GM21717 (cell line): ENCODE data around the gene RAPGEF6.
"Not testable (repeated sequence)": the region's sequence is repeated elsewhere in the genome, so short reads cannot be mapped to it uniquely, and the experiment has no call there.

ENCODE experiments used
- ATAC-seq: cut with Tn5 transposase; IDR thresholded peaks from one replicate; pipeline ENCODE4 v1.9.1; 2021; ENCODE audit warnings: mild to moderate bottlenecking, moderate library complexity; ENCODE audit not compliant: unreplicated experiment

The RAPGEF6 gene

GRCh38 chr5:131608597-131608996 is 26.4 kb downstream of the RAPGEF6 start:
- no peak for ATAC-seq

DNA sequence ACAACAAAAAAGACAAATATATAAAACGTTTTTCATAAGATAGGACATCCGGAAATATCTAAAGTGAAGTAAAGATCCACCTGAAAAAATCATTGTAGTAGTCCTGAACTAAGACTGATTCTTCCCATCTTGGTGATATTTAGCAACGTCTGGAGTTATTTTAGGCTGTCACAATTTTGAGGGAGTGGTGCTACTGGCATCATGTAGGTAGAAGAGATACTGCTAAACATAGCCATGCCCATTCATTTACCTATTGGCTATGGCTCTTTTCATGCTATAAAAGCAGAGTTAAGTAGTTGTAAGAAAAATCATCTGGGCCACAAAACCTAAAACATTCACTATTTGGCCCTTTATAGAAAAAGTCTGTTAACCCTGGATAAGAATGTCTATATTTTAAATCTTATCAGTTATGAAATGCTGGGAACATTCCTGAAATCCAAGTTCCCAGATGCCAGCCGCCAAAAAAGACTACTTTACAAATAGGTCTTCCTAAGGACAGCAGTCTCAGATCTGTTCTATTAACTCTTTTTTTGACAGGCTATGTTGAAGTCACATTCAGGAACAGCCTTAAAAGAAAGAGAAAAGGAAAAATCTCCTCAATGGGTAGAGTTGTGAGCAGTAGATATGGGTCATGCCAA is 27.0 kb downstream of the RAPGEF6 start:
- ATAC-seq: no peak

- ATAC-seq: no peak
These were observed 27.6 kb downstream of the RAPGEF6 start for GRCh38 chr5:131607418-131607817.

DNA sequence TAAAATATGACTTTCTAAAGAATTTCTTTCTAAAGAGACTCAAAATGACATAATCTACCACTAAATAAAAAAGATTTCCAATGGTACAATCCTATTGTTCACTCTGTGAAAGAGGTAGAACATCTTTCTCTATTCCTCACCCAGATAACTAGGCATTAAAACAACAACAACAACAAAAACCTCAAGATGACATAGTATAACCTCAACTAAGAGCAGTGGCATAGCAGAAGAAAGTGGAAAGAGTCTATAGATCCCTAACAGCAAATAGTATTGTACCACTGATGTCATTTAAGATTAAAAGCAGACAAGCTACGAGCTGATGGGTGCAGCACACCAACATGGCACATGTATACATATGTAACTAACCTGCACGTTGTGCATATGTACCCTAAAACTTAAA is 29.9 kb downstream of the RAPGEF6 start:
- ATAC-seq: no peak

- no peak for ATAC-seq
These were observed 39.7 kb downstream of the RAPGEF6 start for GRCh38 chr5:131595088-131596033.

- ATAC-seq: no peak
These were observed 41.1 kb downstream of the RAPGEF6 start for GRCh38 chr5:131593921-131594320.

GRCh38 chr5:131593436-131593835 is 41.6 kb downstream of the RAPGEF6 start:
- not testable (repeated sequence) for ATAC-seq

GRCh38 chr5:131589510-131590348 is 45.3 kb downstream of the RAPGEF6 start:
- ATAC-seq: peak; percentile 48

GRCh38 chr5:131587541-131587940 is 47.5 kb downstream of the RAPGEF6 start:
- ATAC-seq: no peak

DNA sequence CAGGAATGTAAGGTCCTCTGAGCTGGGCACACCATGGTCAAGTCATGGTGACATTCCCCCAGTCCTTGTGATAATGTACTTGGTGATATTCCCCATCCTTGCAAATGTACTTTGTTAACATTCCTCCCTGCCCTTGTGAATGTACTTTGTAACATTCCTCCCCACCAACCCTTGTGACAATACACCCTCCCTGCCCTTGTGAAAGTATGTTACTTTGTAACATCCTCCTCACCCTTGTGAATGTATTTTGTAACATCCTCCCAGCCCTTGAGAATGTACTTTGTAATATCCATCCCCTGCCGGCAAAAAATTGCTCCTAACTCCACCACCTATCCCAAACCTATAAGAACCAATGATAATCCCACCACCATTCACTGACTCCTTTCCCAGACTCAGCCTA is 53.3 kb downstream of the RAPGEF6 start:
- no peak for ATAC-seq

DNA sequence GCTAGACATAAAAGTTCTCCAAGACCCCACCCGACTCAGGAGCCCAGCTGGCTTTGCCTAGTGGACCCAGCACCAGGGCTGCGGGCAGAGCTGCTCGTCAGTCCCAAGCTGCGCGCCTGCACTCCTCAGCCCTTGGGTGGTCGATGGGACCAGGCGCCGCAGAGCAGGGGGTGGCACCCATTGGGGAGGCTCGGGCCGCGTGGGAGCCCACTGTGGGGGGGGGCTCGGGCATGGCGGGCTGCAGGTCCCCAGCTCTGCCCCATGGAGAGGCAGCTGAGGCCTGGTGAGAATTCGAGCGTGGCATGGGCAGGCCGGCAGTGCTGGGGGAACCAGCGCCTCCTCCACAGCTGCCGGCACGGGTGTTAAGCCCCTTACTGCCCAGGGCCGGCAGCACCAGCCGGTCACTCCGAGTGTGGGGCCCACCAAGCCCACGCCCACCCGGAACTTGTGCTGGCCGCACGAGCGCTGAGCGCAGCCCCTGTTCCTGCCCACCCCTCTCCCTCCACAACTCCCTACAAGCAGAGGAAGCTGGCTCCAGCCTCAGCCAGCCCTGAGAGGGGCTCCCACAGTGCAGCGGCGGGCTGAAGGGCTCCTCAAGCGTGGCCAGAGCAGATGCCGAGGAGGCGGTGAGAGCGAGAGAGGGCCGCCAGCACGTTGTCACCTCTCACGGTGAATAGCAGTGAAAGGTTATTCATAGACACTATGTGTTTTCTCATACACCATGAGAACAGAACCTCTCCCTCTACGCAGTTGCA is 54.9 kb downstream of the RAPGEF6 start:
- no peak for ATAC-seq

DNA sequence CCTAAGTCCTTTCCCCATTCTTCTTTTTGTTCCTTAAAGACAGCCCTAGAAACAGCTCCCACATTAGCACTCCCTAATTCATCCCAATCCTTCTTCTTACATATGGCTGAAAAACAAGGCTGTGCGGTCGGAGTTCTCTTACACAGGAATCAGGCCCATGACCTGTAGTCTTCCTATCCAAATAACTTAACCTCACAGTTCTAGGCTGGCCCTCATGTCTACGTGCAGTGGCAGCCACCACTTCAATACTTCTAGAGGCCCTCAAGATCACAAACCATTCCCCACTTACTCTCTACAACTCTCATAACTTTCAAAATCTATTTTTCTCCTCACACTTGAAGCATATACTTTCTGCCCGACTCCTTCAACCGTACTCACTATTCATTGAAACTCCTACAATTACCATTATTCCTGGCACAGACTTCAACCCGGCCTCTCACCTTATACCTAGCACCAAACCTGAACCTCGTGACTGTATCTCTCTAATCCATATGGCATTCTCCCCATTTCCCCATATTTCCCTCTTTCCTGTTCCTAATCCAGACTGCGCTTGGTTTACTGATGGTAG is 59.3 kb downstream of the RAPGEF6 start:
- no peak for ATAC-seq

GRCh38 chr5:131571669-131572168 is 63.3 kb downstream of the RAPGEF6 start:
- no peak for ATAC-seq

- ATAC-seq: no peak
These were observed 64.3 kb downstream of the RAPGEF6 start for GRCh38 chr5:131570757-131571156.

DNA sequence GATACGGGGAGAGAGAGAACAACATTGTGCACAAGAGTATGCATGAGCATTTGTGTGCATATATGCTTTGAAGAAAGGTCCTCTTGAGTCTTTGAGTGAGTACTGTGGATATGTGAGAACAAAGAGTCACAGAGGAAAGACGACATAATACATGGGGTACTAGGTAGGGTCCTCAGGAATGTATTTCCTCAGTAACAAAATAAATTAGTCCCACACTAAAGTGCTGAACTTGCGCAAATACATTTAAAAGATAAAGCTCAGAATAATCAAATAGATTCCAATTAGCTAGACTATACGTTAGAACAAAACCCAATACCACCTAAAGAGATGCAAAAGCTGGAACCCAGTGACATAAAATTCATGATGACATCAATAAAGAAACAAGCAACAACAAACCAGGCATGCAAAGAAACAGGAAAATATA is 70.8 kb downstream of the RAPGEF6 start:
- no peak for ATAC-seq

DNA sequence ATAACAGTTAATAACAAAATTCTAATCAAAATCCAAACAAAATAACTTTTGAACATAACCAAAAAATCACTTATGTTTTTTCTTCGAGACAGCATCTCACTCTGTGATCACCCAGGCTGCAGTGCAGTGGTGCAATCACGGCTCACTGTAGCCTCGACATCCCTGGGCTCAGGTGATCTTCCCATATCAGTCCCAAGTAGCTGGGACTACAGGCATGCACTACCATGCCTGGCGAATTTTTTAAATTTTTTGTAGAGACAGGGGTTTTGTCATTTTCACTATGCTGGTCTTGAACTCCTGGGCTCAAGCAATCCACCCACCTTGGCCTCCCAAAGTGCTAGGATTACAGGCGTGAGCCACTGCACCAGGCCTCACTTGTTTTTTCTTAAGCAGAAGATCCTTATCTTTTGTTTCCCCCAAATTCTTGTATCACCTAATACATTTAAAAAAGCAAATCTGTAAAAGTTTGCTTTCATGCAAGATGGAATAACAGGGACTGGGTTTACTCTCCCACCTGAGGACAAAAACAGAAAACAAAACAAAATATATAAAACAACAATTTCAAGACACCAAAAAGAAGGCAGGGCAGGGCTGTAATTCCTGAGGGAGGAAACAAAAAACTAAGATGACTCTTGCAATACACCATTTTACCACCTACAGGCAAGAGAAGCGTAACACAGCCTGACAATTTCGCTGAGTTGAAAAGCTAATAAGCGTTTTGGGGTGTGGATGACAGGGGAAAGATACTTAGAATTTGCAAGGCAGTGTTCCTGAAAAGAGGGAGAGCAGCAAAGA is 71.4 kb downstream of the RAPGEF6 start:
- no peak for ATAC-seq

GRCh38 chr5:131550606-131551005 is 84.4 kb downstream of the RAPGEF6 start:
- ATAC-seq: no peak

- ATAC-seq: no peak
These were observed 86.9 kb downstream of the RAPGEF6 start for GRCh38 chr5:131548176-131548575.

DNA sequence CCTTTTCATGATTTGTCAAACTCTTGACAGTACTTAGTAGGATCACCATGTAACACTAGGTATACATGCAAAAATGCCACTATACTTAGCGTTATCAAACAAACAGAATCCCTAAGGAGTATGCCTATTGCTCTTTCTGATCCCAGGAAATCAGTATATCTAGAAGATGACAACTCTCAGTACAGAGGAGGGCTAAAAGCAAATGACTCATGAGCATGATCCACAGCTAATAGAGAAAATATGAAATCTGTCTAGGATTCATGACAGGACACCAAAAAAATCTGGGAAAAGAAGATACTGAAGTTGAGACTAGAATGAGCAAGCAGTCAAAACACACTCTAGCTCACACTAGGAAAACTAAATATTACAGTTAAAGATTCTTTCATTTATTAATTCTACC is 89.2 kb downstream of the RAPGEF6 start:
- no peak for ATAC-seq
